Astrocyte (in vitro differentiated cells and primary cell): ENCODE data around the gene ZMYND11. TPM values are rescaled to one million over a fixed set of nuclear protein-coding genes. Genes with fewer than 3 reads are reported as not detected.

Experiments used
- DNase-seq: peaks from one replicate; pipeline ENCODE4 v3.0.0-alpha.2; 2010; ENCODE audit warnings: low read depth
- FAIRE-seq: peaks from 2 replicates; lab custom pipeline; 2011; peaks lifted over from hg19 to GRCh38; lab: Jason Lieb, UNC
- H2AFZ ChIP-seq: 2 replicates; pipeline ENCODE4 v1.6.0; 2012; ENCODE audit warnings: low read depth, low read length, inconsistent platforms
- H3K27ac ChIP-seq: 2 replicates; pipeline ENCODE4 v1.5.1; 2011; ENCODE audit warnings: low read depth, low read length, inconsistent platforms
- H3K27me3 ChIP-seq: 2 replicates; pipeline ENCODE4 v1.6.0; 2011; ENCODE audit warnings: low read length, inconsistent platforms; ENCODE audit not compliant: insufficient read depth
- H3K36me3 ChIP-seq: 2 replicates; pipeline ENCODE4 v1.5.1; 2011; ENCODE audit warnings: low read length, inconsistent platforms; ENCODE audit not compliant: insufficient read depth
- H3K4me1 ChIP-seq: 2 replicates; pipeline ENCODE4 v1.5.1; 2011; ENCODE audit warnings: low read length, inconsistent platforms; ENCODE audit not compliant: insufficient read depth
- H3K4me2 ChIP-seq: 2 replicates; pipeline ENCODE4 v1.6.0; 2012; ENCODE audit warnings: low read length, inconsistent platforms
- H3K4me3 ChIP-seq: 2 replicates; pipeline ENCODE4 v1.5.1; 2011; ENCODE audit warnings: low read depth, mild to moderate bottlenecking, low read length, inconsistent platforms; ENCODE audit not compliant: insufficient read depth
- H3K79me2 ChIP-seq: 2 replicates; pipeline ENCODE4 v1.6.0; 2012; ENCODE audit warnings: mild to moderate bottlenecking, low read length, inconsistent platforms; ENCODE audit not compliant: insufficient read depth
- H3K9ac ChIP-seq: 2 replicates; pipeline ENCODE4 v1.6.0; 2012; ENCODE audit warnings: mild to moderate bottlenecking, low read length, inconsistent platforms
- H3K9me3 ChIP-seq: 2 replicates; pipeline ENCODE4 v1.5.1; 2012; ENCODE audit warnings: low read depth, mild to moderate bottlenecking, low read length, inconsistent platforms; ENCODE audit not compliant: insufficient read depth
- H4K20me1 ChIP-seq: 2 replicates; pipeline ENCODE4 v1.6.0; 2012; ENCODE audit warnings: low read length, inconsistent platforms; ENCODE audit not compliant: insufficient read depth
- H3K27ac Mint-ChIP-seq: one replicate; pipeline ENCODE4 v1.8.0; 2021; ENCODE audit warnings: mild to moderate bottlenecking, mixed read lengths; ENCODE audit not compliant: unreplicated experiment
- H3K27me3 Mint-ChIP-seq: one replicate; pipeline ENCODE4 v1.8.0; 2021; ENCODE audit warnings: low read depth, mixed read lengths; ENCODE audit not compliant: unreplicated experiment
- H3K36me3 Mint-ChIP-seq: one replicate; pipeline ENCODE4 v1.8.0; 2021; ENCODE audit warnings: low read depth, mixed read lengths; ENCODE audit not compliant: unreplicated experiment
- H3K4me1 Mint-ChIP-seq: one replicate; pipeline ENCODE4 v1.8.0; 2021; ENCODE audit warnings: low read depth, mixed read lengths; ENCODE audit not compliant: unreplicated experiment
- H3K4me3 Mint-ChIP-seq: one replicate; pipeline ENCODE4 v1.8.0; 2021; ENCODE audit warnings: mild to moderate bottlenecking, moderate library complexity, mixed read lengths; ENCODE audit not compliant: unreplicated experiment
- H3K9me3 Mint-ChIP-seq: one replicate; pipeline ENCODE4 v1.8.0; 2021; ENCODE audit warnings: mild to moderate bottlenecking, mixed read lengths; ENCODE audit not compliant: unreplicated experiment
- EZH2 ChIP-seq: IDR thresholded peaks from 2 replicates; pipeline ENCODE4 v1.6.1; 2012; ENCODE audit warnings: mild to moderate bottlenecking, low read length, inconsistent platforms; ENCODE audit not compliant: insufficient read depth
- total RNA-seq: library from RNA; stranded (reverse); gene quantifications from 2 replicates; pipeline ENCODE4 v1.2.1, GENCODE V29; 2021
- TF ChIP-seq, protein P1 (sequence below): IDR thresholded peaks from 2 replicates; pipeline ENCODE4 v1.5.1; 2011; ENCODE audit warnings: low read depth, mild to moderate bottlenecking, inconsistent platforms, low read length, moderate library complexity; ENCODE audit not compliant: insufficient read depth

Gene ZMYND11
- total RNA-seq, 1 donor from 2014 or later: 37.9 TPM

DNA sequence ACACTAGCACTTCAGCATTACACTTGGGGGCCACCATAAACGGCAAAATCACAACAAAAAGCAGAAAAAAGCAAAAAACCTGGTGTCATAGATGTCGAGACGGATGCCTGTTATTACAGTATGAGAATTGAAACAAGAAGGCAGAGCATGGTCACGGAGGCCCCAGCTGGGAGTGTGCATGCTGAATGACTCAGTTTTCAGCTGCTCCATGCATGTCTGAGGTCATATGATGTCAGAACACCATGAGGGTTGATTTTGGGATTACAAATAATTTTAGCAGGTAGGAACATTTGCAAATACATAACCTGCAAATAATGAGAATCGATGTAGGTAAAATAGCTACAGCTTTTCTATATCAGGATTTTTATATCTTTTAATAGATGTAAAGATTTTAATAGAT, 19.1 kb downstream of the ZMYND11 start:
- no peak overlapping the region for H3K4me3 Mint-ChIP-seq
- H3K27me3 ChIP-seq: no peaks in the 10 kb centered on the region
- H3K36me3 Mint-ChIP-seq: peaks cover 11% of the 10 kb centered on the region
- H3K9me3 ChIP-seq: no peaks in the 10 kb centered on the region
- no peak for FAIRE-seq
- peaks cover 8% of the 10 kb centered on the region for H3K4me1 ChIP-seq
- no peak overlapping the region for H3K4me3 ChIP-seq
- H2AFZ ChIP-seq: no peak overlapping the region
- H3K79me2 ChIP-seq: peaks cover 74% of the 10 kb centered on the region
- H3K4me2 ChIP-seq: peak overlapping the region; percentile 38
- peaks cover 37% of the 10 kb centered on the region for H4K20me1 ChIP-seq
- H3K36me3 ChIP-seq: no peaks in the 10 kb centered on the region
- no peak overlapping the region for H3K27ac Mint-ChIP-seq
- peak overlapping the region; percentile 35 for H3K27ac ChIP-seq
- H3K27me3 Mint-ChIP-seq: no peaks in the 10 kb centered on the region
- peaks cover 7% of the 10 kb centered on the region for H3K4me1 Mint-ChIP-seq
- DNase-seq: peak; percentile 47
- no peak overlapping the region for H3K9ac ChIP-seq
- TF ChIP-seq, protein P1, sequence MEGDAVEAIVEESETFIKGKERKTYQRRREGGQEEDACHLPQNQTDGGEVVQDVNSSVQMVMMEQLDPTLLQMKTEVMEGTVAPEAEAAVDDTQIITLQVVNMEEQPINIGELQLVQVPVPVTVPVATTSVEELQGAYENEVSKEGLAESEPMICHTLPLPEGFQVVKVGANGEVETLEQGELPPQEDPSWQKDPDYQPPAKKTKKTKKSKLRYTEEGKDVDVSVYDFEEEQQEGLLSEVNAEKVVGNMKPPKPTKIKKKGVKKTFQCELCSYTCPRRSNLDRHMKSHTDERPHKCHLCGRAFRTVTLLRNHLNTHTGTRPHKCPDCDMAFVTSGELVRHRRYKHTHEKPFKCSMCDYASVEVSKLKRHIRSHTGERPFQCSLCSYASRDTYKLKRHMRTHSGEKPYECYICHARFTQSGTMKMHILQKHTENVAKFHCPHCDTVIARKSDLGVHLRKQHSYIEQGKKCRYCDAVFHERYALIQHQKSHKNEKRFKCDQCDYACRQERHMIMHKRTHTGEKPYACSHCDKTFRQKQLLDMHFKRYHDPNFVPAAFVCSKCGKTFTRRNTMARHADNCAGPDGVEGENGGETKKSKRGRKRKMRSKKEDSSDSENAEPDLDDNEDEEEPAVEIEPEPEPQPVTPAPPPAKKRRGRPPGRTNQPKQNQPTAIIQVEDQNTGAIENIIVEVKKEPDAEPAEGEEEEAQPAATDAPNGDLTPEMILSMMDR: no peak
- no peak for TF ChIP-seq EZH2
- no peaks in the 10 kb centered on the region for H3K9me3 Mint-ChIP-seq

DNA sequence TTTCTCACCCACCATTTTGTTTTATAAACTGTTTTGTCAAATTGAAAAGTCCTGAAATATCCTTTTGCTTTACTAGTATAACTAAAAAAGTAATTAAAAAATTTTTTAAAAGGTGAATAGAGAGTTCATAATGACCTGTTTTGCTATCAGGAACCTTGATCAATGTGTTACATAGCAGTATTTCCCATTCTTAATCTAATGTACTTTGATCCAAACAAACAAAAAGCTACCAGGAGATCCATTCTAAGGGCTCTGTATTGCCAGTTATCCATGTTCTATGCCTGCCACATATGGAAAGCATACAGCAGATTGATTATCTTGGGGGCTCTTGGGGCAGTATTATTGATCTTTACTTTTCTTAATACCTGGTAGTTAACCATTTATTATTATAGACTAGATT, 32.1 kb downstream of the ZMYND11 start:
- Histone ChIP-seq H3K9me3 (no peaks in the 10 kb centered on the region), H3K4me3 (no peak overlapping the region), H3K4me1 (no peaks in the 10 kb centered on the region), H3K4me2 (no peak overlapping the region), H3K79me2 (peaks cover 81% of the 10 kb centered on the region), H2AFZ (no peak overlapping the region), H3K27me3 (no peaks in the 10 kb centered on the region), H3K27ac (no peak overlapping the region), H4K20me1 (peaks cover 38% of the 10 kb centered on the region), H3K9ac (no peak overlapping the region), H3K36me3 (no peaks in the 10 kb centered on the region)
- TF ChIP-seq, protein P1: no peak
- Mint-ChIP-seq H3K27ac (no peak overlapping the region), H3K36me3 (no peaks in the 10 kb centered on the region), H3K27me3 (no peaks in the 10 kb centered on the region), H3K4me1 (peaks cover 7% of the 10 kb centered on the region), H3K4me3 (no peak overlapping the region), H3K9me3 (peaks cover 4% of the 10 kb centered on the region)
- DNase-seq (no peak), FAIRE-seq (no peak)

DNA sequence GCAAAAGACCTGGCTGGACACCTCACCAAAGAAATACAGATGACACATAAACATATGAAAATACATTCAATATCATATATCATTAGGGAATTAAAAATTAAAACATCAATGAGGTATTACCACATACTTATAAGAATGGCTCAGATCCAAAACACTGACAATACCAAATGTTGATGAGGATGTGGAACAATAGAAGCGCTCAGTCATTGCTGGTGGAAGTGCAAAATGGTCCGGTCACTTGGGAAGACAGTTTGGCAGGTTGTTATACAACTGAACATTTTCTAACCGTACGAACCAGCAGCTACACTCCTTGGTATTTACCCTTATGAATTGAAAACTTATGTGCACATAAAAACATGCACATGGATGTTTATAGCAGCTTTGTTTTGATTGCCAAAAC, 38.5 kb downstream of the ZMYND11 start:
- Histone ChIP-seq H4K20me1 (peaks cover 37% of the 10 kb centered on the region), H3K4me1 (no peaks in the 10 kb centered on the region), H3K27me3 (no peaks in the 10 kb centered on the region), H3K79me2 (peaks cover 39% of the 10 kb centered on the region), H3K4me2 (no peak overlapping the region), H3K36me3 (no peaks in the 10 kb centered on the region), H3K27ac (no peak overlapping the region), H2AFZ (no peak overlapping the region), H3K9ac (no peak overlapping the region), H3K4me3 (no peak overlapping the region), H3K9me3 (no peaks in the 10 kb centered on the region)
- Mint-ChIP-seq H3K36me3 (no peaks in the 10 kb centered on the region), H3K27ac (no peak overlapping the region), H3K4me1 (peaks cover 2% of the 10 kb centered on the region), H3K9me3 (no peaks in the 10 kb centered on the region), H3K4me3 (no peak overlapping the region), H3K27me3 (no peaks in the 10 kb centered on the region)
- FAIRE-seq (no peak), DNase-seq (no peak)
- TF ChIP-seq EZH2: no peak
- TF ChIP-seq, protein P1: no peak
